IPS DF 4.7 (cell line): ENCODE results near the gene SEPTIN5.

Source experiments
- DNase-seq: peaks from one replicate; pipeline ENCODE4 v3.0.0-alpha.2; 2013; ENCODE audit warnings: low spot score; ENCODE audit errors: extremely low read depth

The SEPTIN5 gene

GRCh38 chr22:19732403-19733113 is 18.3 kb downstream of the SEPTIN5 start:
- no peak for DNase-seq

GRCh38 chr22:19733755-19734154 is 19.5 kb downstream of the SEPTIN5 start:
- no peak for DNase-seq

- no peak for DNase-seq
Measured at GRCh38 chr22:19734163-19734562, 19.9 kb downstream of the SEPTIN5 start.

GRCh38 chr22:19734837-19735382 is 20.6 kb downstream of the SEPTIN5 start:
- DNase-seq, result no peak

GRCh38 chr22:19735665-19736510 is 21.6 kb downstream of the SEPTIN5 start:
- no peak for DNase-seq

GRCh38 chr22:19737846-19738663 is 23.8 kb downstream of the SEPTIN5 start:
- DNase-seq, result no peak

- no peak for DNase-seq
Measured at GRCh38 chr22:19738664-19739447, 24.6 kb downstream of the SEPTIN5 start.

GRCh38 chr22:19739448-19739895 is 25.2 kb downstream of the SEPTIN5 start:
- no peak for DNase-seq

- no peak for DNase-seq
Measured at GRCh38 chr22:19739911-19740449, 25.7 kb downstream of the SEPTIN5 start.

GRCh38 chr22:19740586-19740985 is 26.3 kb downstream of the SEPTIN5 start:
- no peak for DNase-seq

GRCh38 chr22:19741053-19741452 is 26.8 kb downstream of the SEPTIN5 start:
- DNase-seq, result no peak

- no peak for DNase-seq
Measured at GRCh38 chr22:19742160-19743066, 28.1 kb downstream of the SEPTIN5 start.

- no peak for DNase-seq
Measured at GRCh38 chr22:19743081-19743480, 28.8 kb downstream of the SEPTIN5 start.

GRCh38 chr22:19743651-19744050 is 29.3 kb downstream of the SEPTIN5 start:
- no peak for DNase-seq

- DNase-seq, result no peak
Measured at GRCh38 chr22:19744350-19745006, 30.2 kb downstream of the SEPTIN5 start.

GRCh38 chr22:19745155-19746101 is 31.1 kb downstream of the SEPTIN5 start:
- DNase-seq, result no peak

GRCh38 chr22:19746726-19747125 is 32.4 kb downstream of the SEPTIN5 start:
- no peak for DNase-seq

- DNase-seq, result no peak
Measured at GRCh38 chr22:19747551-19747950, 33.2 kb downstream of the SEPTIN5 start.
